HEK293 (cell line): ENCODE data around the gene DIP2A.

Experiments used
- CTCF ChIA-PET: fragments of 350-600 bp; formaldehyde crosslinking; extraction: SDS; loops from one replicate; lab custom pipeline; 2021; ENCODE audit warnings: antibody characterized with exemption; lab: Yijun Ruan, JAX
- POLR2A ChIA-PET: fragments of 300-600 bp; formaldehyde crosslinking; extraction: SDS; loops from one replicate; lab custom pipeline; 2020; ENCODE audit warnings: antibody characterized with exemption, inconsistent platforms; lab: Yijun Ruan, JAX
- H3K27ac ChIP-seq: fragments of 200-500 bp; sonication (Bioruptor generic); 2 replicates; pipeline ENCODE4 v1.5.1; 2014; ENCODE audit warnings: low read depth, low read length, control low read depth, inconsistent platforms; ENCODE audit errors: extremely low read depth
- H3K36me3 ChIP-seq, 2 experiments: fragments of 200-500 bp in 1 of 2; sonication (Bioruptor generic) in 1 of 2; 1 replicate in 1 of 2; 2 replicates in 1 of 2; pipeline ENCODE4 v1.5.1; 2014 to 2017; ENCODE audit warnings: inconsistent platforms in 2 of 2, low read length in 2 of 2; ENCODE audit not compliant: control insufficient read depth in 2 of 2, insufficient read depth in 1 of 2
- H3K4me1 ChIP-seq: fragments of 200-500 bp; sonication (Bioruptor generic); 2 replicates; pipeline ENCODE4 v1.5.1; 2014; ENCODE audit warnings: mild to moderate bottlenecking, low read length, inconsistent platforms; ENCODE audit not compliant: control insufficient read depth, insufficient read depth
- H3K4me3 ChIP-seq: 2 replicates; pipeline ENCODE4 v1.5.1; 2011; ENCODE audit warnings: low read depth, mild to moderate bottlenecking, control low read depth, low read length, moderate library complexity
- H3K9me3 ChIP-seq: fragments of 200-500 bp; sonication (Bioruptor generic); 2 replicates; pipeline ENCODE4 v1.5.1; 2014; ENCODE audit warnings: low read depth, low read length, inconsistent platforms; ENCODE audit not compliant: control insufficient read depth, insufficient read depth
- MEIS1 ChIP-seq: sonication (generic); formaldehyde crosslinking; IDR thresholded peaks from 2 replicates; pipeline ENCODE4 v1.8.1; 2022; ENCODE audit warnings: missing genetic modification reagents, mild to moderate bottlenecking, borderline replicate concordance
- MZF1 ChIP-seq: fragments of 450-650 bp; formaldehyde crosslinking; IDR thresholded peaks from 2 replicates; pipeline ENCODE4 v1.5.1; 2017; ENCODE audit warnings: missing biosample characterization, missing genetic modification characterization, borderline replicate concordance
- SETDB1 ChIP-seq: IDR thresholded peaks from one replicate; pipeline ENCODE4 v1.6.1; 2017; ENCODE audit warnings: mild to moderate bottlenecking, low read length, moderate library complexity, mixed read lengths; ENCODE audit not compliant: insufficient read length
- ZNF138 ChIP-seq: fragments of 450-650 bp; formaldehyde crosslinking; IDR thresholded peaks from 2 replicates; pipeline ENCODE4 v1.5.1; 2016; ENCODE audit warnings: missing biosample characterization, missing genetic modification characterization, borderline replicate concordance
- ZNF530 ChIP-seq: fragments of 450-650 bp; formaldehyde crosslinking; IDR thresholded peaks from 2 replicates; pipeline ENCODE4 v1.5.1; 2016; ENCODE audit warnings: low read depth, missing biosample characterization, missing genetic modification characterization
- ZNF544 ChIP-seq: fragments of 450-650 bp; formaldehyde crosslinking; IDR thresholded peaks from 2 replicates; pipeline ENCODE4 v1.5.0; 2017; ENCODE audit warnings: missing biosample characterization, missing genetic modification characterization
- ZNF629 ChIP-seq: fragments of 450-650 bp; formaldehyde crosslinking; IDR thresholded peaks from 2 replicates; pipeline ENCODE4 v1.5.1; 2017; ENCODE audit warnings: missing biosample characterization, missing genetic modification characterization
- ZNF670 ChIP-seq: fragments of 450-650 bp; formaldehyde crosslinking; IDR thresholded peaks from 2 replicates; pipeline ENCODE4 v1.5.1; 2016; ENCODE audit warnings: missing biosample characterization, missing genetic modification characterization, low read depth
- ZSCAN16 ChIP-seq: fragments of 450-650 bp; formaldehyde crosslinking; IDR thresholded peaks from 2 replicates; pipeline ENCODE4 v1.5.1; 2016; ENCODE audit warnings: missing biosample characterization, missing genetic modification characterization

DIP2A gene

DNA sequence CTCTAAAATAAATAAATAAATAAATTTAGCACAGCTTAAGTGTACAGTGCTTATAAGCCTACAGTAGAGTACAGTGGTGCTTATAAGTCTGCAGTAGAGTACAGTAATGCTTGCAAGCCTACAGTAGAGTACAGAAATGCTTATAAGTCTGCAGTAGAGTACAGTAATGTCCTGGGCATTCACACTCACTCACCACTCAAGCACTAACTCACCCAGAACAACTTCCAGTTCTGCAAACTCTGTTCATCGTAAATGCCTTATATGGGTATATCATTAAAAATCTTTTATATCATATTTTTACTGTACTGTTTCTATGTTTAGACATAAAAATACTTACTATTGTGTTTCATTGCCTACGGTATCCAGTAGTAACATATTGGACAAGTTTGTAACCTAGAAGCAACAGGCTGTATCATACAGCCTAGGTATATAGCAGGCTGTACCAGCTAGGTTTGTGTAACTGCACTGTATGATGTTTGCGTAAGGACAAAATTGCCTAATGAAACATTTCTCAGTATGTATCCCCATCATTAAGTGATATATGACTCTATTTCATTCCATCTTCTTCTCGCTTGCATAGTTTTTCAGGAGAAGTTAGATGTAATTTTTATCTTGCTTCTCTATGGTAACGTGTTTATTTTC lies 160.2 kb downstream of the DIP2A start:
- no peak for TF ChIP-seq ZNF138 (tag by site-specific recombination)
- TF ChIP-seq ZNF530: no peak
- TF ChIP-seq ZSCAN16 (tag by site-specific recombination): no peak
- no peak for TF ChIP-seq ZNF544 (tag by site-specific recombination)
- no peak for TF ChIP-seq MZF1
- no peak for TF ChIP-seq ZNF670 (tag by site-specific recombination)
- no peak for TF ChIP-seq ZNF629 (tag by site-specific recombination)
- TF ChIP-seq MEIS1 (CRISPR knock-in tag): no peak
- TF ChIP-seq SETDB1: no peak
- Histone ChIP-seq H3K4me3 (no peak overlapping the region), H3K9me3 (no peaks in the 10 kb centered on the region), H3K36me3 (no peaks in the 10 kb centered on the region), H3K4me1 (no peaks in the 10 kb centered on the region), H3K27ac (no peak overlapping the region)
- ChIA-PET POLR2A (interaction anchor here (0.6 to 1.1 kb wide), 2 partner anchors 16 to 17 kb away, joined by 3 to 5 read pairs; partner anchors contain the start of gene PRMT2), CTCF (no interaction called here)
